ENCODE data around the gene GOLGA6D.
"Not testable (repeated sequence)": the region's sequence is repeated elsewhere in the genome, so short reads cannot be mapped to it uniquely, and the experiment has no call there.

Gene GOLGA6D

DNA sequence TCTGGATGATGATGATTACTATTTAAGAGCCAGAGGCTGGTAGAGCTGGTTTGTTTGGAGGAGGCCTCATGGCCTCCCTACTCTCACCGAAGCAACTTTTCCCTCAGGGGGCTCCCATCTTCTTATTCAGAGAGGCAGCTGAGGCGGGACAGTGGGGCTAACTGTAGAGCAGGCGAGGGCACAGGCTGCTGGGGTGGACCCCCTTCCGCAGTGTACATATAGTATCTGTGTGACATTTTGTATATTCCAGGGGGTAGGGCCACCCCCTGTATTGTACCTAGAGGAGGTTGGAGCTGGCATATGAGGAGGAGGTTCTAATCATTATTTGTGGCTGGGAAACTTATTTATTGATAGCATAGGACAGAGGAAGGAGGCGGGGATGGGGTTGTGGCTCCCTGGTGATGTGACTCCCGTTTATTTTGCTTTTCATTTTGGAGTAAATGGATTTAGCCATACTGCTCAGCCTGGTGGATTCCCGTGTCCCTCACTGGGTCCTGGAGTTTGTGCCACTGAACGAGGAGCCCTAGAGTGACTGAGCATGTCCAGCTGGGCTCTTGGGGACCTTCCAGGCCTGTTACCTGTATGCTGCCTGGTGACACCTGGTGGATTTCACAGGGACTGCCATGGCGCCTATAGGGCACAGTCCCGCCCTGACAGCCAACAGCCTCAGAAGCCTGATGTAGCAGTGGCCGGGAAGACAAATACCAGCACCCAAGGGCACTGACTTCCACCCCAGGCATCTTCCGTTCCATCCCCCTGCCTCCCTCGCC, 16.1 kb downstream of the GOLGA6D start:
- DNase-seq = not testable (repeated sequence)

DNA sequence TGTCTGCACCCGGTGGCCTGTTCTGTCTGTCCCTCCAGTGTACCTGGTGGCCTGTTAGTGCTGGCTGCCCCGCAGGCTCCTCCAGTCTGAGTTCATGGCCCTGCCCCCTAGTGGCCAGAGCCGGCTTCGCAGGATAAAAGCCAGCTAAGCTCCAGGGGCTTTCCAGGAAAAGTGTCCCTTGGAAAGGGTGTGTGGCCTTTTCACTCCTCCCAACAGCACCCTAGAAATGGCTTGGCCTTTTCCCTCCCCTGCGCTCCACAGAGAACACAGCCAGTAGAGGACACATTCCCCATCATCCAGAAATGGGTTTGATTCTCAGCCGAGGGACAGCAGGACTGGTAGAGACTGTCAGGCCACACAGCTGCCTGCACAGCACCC, 16.7 kb downstream of the GOLGA6D start:
- DNase-seq = not testable (repeated sequence)

DNA sequence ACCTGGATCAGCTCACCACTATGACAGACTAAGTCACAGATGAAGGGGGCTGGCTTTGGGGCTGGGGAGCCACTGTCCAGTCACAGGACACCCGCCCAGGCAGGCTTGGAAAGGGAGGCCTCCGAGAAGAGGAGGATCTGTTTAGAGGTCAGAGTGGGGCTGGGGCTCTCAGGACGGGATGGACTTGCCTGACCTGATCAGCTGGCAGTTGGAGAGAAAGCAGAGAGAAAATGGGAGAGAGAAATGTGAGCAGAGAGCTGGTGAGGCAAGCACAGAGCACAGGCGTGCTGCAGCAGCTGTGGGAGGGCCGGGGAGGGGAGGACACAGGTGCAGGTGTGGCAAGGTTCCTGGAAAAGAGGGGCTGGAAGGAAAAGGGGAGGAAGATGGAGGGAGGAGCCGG, 17.4 kb downstream of the GOLGA6D start:
- DNase-seq = not testable (repeated sequence)

DNA sequence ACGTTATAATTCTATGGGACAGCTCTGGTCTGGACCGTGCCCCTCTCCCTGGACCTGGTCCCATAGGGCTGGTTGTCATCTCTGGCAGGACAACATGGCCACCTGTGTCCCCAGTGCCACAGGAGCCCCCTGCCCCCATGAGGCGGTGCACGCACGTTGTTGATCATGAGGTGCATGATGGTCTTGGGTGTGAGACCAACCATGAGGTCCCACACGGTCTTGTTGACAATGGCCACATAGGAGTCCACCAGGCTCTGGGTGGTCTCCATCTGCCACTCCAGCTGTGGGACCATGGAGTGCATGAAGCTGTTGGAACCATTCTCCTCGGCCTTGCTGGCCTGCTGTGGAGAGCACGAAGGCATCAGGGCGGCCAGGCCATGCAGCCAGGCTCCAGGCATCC, 19.7 kb downstream of the GOLGA6D start:
- no peak for DNase-seq

DNA sequence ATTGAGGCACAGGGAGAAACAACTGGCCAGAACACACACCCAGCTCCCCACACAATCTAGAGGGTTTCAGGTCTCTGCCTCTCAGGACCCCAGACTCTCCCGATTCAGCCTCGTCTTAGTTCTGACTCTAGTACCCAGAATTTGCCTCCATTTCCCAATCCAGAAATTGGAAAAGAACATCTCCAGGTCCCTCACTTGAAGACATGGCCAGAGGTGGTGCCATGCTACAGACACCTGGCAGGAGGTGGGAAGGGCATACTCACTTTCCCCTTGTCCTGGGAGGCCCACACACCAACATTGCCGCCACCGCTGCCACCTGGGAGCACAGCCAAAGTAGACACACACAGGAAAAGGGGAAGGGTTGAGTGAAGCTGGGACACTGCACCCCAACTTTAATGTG, 20.1 kb downstream of the GOLGA6D start:
- DNase-seq = not testable (repeated sequence)

DNA sequence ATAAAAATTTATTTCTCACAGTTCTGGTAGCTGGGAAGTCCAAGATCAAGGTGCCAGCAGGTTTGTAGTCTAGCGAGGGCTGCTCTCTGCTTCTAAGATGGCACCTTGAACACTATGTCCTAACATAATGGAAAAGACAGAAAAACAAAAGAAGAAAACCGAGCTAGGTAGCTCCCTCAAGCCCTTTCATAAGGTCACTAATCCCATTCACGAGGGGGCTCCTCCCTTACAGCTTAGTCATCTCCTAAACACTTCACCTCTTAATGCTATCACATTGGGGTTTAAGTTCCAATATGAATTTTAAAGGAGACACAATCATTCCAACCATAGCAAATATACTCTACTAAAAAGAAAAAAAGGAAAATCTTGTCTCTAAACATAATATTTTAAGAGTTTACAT, 23.6 kb downstream of the GOLGA6D start:
- no peak for DNase-seq

DNA sequence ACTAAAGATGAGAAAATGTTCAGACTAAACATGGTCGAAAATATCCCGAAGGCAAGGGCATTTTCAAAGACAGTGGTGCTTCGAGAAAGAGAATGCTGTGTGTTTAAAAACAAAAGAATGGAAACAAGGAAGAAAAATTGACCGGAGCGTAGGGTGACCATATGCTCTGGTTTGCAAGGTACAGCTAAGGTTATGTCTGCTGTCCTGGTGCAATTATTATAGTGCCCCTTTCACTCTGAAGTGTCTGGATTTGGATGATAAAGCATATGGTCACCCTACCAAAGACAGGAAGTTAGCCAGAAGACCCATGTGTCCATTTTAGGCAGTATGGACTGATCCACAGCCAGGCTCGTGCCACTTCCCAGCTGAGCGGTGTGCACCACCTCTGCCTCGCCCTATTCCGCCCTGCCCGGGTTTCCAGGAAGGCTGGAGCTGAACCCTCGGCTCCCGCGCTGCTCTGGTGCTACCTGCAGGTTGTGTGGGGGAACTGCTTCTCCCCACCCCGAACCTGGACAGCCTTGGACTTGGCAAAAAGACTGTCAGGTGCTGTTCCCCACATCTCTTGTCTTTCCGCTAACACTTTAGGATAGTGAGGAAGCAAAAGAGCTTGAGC, 25.2 kb downstream of the GOLGA6D start:
- no peak for DNase-seq

DNA sequence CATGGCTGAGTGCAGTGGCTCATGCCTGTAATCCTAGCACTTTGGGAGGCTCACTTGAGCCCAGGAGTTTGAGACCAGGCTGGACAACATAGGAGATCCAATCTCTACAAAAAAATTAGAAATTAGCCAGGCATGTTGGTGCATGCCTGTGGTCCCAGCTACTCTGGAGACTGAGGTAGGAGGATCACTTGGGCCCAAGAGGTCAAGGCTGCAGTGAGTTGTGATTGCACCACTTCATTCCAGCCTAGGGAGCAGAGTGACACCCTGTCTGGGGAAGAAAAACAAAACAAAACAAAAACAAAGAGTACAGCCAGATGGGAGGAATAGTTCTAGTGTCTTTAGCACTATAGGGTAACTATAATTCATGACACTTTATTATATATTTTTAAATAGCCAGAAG, 27.1 kb downstream of the GOLGA6D start:
- no peak for DNase-seq

DNA sequence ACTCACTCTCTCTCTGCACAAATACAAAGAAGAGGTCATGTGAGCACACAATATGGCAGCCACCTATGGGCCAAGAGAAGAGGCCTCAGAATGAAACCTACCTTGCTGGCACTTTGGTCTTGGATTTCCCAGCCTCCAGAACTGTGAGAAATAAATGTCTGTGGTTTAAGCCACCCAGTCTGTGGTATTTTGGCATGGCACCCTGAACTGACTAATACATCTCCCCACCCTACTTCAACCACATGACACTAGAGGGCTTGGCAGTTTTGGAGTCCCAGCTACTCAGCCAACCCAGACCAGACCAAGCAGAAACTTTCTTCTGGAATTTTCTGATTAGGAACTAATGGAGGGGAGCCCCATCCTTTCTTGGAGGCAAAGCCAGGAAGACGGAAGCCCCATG, 29.9 kb downstream of the GOLGA6D start:
- DNase-seq = not testable (repeated sequence)

DNA sequence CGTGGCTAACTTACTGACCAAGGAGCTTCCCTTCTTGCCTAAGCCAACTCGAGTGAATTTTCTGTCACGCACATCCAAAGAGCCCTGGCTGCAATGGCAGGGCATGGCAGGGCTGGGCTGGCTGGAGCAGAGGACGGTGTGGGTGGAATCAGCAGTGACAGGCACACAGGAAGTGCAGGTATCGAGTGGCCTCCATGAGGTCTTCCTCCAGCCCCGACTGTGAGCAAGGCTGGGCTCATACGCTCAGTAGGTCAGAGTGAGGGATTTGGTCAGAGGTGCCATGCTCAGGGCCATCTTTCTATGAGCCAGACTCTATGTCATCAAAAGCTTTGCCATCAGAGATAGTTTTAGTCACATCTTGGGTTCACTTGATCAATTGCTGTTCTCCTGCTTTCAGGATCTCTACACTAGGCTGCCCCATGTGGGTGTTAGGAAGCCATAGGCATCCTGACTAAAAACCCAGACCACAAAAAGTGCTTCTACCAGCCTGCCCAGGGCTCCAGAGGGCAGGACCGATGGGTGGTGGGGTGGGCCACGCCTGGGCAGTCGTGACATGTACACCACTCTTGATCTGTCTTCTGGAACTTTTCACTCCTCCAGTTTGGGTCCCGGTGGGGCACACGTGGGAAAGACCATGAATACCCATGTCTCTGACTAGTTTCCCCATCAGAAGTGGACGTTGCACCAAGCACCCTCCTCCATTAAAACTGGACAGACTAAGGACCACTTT, 30.6 kb downstream of the GOLGA6D start:
- DNase-seq = no peak

DNA sequence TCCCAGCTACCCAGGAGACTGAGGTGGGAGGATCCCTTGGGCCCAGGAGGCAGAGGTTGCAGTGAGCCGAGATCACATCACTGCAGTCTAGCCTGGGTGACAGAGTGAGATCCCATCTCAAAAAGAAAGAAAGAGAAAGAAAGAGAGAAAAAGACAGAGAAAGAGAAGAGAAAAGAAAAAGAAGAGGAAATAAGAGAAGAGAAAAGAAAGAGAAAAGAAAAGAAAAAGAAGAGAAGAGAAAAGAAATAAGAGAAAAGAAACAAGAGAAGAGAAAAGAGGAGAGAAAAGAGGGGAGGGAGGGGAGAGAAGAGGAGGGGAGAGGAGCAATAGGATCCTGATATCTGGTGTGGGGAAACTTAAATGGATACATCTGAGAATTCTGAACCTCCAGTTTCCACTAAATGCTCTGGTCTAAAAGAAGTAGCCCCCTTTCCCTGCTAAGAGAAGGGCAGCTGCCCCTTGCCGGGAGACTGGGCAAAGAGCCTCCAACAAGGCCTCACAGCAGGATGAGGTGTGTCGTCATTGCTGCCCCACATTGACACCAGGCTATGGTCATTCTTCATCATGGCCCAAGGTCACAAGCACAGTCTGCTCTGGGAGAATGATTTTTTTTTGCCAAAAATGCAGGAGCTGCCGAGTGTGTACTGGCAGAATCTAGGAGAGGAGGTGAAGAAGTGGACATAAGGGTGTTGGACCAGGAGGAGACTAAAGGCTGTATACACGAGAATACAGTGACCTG, 32.1 kb downstream of the GOLGA6D start:
- DNase-seq = no peak

DNA sequence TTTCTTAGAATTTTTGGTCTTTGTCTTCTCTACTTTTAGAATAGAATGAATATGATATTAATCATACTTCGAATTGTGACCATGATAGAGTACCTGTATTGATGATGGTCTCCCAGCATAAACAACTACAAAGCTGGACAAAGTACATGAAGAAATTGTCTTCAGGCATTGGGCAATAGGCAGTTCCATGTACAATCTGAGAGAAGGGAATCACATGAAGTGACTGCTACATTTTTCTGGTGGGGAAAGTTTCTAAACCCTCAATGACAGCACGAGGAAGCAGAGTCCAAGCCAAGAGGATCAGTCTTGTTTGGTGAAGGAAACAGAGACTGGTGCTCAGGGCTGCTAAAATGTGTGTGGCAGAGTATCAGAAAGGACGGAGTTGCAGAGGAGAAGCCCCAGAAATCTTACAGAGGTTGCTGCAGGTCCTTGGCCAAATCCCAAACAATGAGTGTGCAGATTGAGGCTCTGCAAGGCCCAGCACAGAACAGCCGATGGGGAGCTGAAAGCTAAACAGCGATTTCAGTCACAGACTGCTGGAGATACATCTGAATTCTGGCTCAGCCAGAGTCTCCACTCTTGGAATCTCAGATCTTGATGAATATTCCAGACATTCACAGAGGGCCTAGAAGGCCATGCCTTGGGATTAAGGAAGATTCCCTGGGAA, 36.7 kb downstream of the GOLGA6D start:
- DNase-seq = not testable (repeated sequence)

DNA sequence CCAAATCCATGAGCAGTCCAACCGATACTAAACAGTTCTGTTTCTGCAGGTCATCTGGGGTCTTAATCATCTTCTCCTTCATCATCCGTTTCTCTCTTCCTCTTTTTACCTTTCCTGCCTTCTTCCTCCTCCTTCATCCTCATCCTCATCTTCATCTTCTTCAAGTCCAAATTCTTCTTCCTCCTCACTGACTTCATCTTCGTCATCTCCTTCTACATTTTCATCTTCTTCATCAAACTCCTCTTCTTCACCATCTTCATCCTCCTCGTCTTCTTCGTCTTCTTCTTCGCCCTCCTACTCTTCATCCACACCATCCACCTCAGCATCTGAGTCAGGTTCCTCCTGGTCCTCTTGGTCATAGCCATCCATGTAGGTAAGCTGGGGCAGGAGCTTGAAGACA, 39.1 kb downstream of the GOLGA6D start:
- DNase-seq = no peak

DNA sequence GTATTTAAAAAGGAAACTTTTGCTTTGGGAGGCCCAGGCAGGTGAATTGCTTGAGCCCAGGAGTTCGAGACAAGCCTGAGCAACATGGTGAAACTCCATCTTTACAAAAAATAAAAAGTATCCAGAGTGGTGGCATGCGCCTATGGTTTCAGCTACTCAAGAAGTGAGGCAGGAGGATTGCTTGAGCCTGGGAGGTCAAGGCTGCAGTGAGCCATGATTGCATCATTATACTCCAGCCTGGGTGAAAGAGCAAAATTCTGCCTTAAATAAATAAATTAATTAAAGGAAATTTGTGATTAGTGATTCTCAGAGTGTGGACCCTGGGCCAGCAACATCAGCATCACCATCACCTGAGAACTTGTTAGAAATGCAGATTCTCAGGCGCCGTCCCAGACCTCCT, 43.3 kb downstream of the GOLGA6D start:
- no peak for DNase-seq

DNA sequence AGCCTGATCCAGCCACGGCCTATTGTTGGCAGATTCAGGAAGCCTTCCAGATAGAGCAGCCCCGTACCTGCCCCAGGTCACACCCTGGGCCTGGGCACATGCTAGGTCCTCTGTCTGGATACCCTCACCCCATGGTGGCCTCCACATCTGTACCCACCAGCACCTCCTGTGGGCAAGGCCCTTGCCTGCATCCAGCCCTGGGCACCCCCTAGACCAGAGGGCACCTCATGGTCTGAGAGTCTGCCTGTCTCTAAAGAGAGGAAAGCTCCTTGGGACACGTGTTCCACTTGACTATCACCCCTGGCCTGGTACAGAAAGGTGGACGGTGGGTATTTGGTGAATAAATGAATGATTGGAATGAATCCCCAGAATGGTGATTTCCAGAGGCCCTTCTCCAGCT, 44.4 kb downstream of the GOLGA6D start:
- DNase-seq = no peak

DNA sequence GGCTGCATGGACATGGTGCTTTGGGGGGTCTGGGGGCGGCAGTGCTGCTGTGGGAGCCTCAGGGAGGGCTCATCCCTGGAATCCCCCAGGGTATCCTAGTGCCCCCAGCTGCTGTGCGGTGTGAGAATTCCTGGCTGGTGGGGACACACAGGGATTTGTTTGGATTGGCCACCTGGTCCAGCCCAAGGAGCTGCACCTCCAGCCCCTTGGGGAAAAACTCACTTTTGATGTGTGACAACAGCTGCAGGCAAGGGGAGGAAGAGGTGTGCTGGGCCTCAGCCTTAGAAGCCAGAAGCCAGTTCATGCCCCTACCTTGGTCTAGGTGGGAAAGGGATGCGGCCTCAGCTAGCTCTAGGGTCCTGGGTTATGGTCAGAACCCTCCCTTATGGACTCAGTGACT, 44.9 kb downstream of the GOLGA6D start:
- DNase-seq = no peak

DNA sequence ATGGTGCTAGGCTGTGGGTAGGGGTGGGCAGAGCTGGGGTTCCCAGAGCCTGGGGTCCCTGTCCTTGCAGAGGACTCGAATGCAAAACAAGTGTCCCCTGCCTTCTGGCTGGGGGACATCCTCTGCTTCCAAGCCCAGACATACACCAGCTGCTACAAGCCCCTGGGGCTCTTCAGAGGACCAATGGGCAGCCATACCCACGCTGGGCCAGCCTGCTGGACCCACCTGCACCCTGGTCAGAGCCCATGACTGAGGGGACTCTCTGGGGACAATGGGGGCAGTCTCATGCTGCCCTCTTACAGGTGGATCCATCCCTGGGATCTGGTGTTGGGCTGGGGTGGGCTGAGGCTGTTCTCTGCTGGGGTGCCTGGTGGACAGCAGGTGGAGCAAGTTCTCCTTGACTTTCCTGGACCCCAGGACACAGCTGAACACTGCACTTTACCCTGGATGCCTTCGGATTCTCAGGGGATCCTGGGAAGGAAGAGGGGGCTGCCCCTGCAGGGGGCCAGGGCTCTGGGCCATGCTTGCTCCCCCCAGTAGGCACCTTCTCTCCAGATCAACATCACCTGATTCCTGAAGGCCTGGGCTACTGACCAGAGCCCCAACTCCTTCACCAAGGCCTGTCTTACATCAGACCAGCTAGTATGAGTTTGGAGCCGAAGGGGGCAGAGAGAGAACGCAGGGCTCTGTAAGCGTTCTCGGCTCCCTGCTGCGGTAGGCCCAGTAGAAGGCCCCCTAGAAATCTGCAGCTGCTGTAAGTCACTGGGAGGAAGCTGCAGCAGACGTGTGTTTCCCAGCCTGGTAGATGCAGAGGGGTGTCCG, 46.1 kb downstream of the GOLGA6D start:
- DNase-seq = no peak

DNA sequence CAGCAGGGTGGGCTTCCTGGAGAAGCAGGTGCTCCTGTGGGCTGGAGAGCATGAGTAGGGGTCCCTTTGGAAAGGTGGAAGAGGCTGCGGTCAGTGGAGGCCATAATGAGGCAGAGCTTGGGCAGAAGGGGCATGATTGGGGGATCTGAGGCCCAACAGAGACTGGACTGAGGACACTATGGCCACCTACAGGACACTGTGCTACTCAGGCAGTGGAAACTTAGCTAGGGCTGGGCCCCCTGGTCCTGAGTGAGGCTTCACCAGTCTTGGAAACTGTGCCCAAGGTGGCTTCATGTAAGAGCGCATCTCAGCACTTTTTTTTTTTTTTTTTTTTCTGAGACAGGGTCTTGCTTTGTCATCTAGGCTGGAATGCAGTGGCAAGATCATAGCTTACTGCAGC, 46.9 kb downstream of the GOLGA6D start:
- DNase-seq = no peak

DNA sequence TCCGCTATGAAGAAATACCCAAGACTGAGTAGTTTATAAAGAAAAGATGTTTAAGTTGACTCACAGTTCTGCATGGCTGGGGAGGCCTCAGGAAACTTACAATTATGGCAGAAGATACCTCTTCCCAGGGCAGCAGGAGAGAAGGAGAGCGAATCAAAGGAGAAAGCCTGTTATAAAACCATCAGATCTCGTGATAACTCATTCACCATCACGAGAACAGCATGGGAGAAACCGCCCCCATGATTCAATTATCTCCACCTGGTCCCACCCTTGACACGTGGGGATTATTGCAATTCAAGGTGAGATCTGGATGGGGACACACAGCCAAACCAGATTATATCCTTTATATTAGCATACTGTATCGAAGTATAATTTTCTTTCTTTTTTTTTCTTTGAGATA, 49.5 kb downstream of the GOLGA6D start:
- not testable (repeated sequence) for DNase-seq

DNA sequence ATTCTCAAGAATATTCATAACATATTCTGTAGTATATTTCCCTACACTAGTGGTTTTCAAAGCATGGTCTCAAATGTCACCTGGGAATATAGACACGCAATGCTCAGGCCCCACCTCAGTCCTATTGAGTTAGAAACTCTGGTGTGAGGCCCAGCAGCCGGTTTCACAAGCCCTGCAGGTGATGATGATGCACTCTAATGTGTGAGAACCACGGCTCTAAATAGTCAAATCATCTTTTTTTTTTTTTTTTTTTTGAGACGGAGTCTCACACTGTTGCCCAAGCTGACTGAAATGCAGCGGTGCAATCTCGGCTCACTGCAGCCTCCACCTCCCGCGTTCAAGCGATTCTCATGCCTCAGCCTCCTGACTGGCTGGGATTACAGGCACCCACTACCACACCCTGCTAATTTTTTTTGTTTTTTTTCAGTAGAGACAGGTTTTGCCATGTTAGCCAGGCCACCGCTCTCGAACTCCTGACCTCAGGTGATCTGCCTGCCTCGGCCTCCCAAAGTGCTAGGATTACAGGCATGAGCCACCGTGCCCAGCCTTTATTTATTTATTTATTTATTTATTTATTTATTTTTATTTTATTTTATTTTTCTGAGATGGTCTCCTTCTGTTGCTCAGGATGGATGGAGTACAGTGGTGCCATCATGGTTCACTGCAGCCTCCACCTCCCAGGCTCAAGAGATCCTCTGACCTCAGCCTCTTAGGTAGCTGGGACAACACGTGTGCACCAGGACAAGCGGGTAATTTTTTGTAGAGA, 51.2 kb downstream of the GOLGA6D start:
- not testable (repeated sequence) for DNase-seq

DNA sequence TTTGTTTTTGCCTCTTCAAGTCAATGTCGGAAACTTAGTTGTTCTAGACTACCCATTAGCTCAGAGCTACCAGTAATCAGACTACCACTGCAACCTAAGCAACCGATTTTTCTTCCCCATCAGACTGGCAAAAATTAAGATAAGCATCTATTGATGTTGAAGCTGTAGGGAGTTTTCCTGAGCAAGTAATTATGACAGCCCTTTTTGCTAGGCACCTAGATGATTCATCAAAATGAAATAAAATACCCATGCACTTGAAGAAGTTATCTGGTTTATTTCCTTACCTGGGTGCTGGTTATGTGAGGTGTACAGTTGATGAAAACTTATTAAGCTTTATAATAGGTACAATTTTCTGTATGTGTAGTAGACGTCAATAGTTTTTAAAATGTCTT, 52.7 kb downstream of the GOLGA6D start:
- DNase-seq = no peak

Measured in NCI-H187 treated with DMSO at 0.1 percent for 48 hours (cell line).